ENCODE results near the gene WDR83. TPM values are rescaled to one million over a fixed set of nuclear protein-coding genes. Genes with fewer than 3 reads are reported as not detected.

The WDR83 gene
- total and polyA plus RNA-seq, 10 of the 15 experiments (the other 5 are each of a cell fraction or from before 2014, with no cell fraction given), result 0.58 to 17.7 (median 10.8) TPM

GRCh38 chr19:12664406-12665280, 2.0 kb upstream of the WDR83 start (continued):
- TF ChIP-seq CTCF (IDR thresholded peaks at IDR 0.05 in 2 of 3, conservative IDR thresholded peaks at IDR 0.05 in 1 of 3; ENCODE audit: control insufficient read depth in 2 of 3, extremely low read depth in 1 of 3, insufficient read depth in 1 of 3, low read depth in 3 of 3, low read length in 3 of 3), result no peak
- no peak for TF ChIP-seq NR2C1 (IDR thresholded peaks at IDR 0.05)

GRCh38 chr19:12665281-12665573, 1.4 kb upstream of the WDR83 start:
- intact Hi-C loops (cut with micrococcal nuclease; ENCODE audit: unreplicated experiment) (loop anchor here (2.0 kb wide), 1 partner anchor 52 kb away; no protein-coding TSS in a partner anchor), in situ Hi-C loops (cut with MboI) (no loop called here)
- peak overlapping the region; percentile 91 for H3K4me3 ChIP-seq
- H3K4me2 ChIP-seq (ENCODE audit: control insufficient read depth, insufficient read depth), result peak overlapping the region; percentile 99
- ChIA-PET RAD21 (ENCODE audit: unreplicated experiment) (interaction anchor here (1.0 to 1.8 kb wide), 3 partner anchors 53 to 741 kb away, joined by 3 to 4 read pairs (median 4); partner anchors contain the start of gene GET3), CTCF (interaction anchor here (1.0 to 3.6 kb wide), 4 partner anchors 12 to 106 kb away, joined by 3 to 13 read pairs (median 8); no protein-coding TSS in a partner anchor), SMC1A (ENCODE audit: uncharacterized antibody, unreplicated experiment) (interaction anchor here (1.1 to 2.4 kb wide), 3 partner anchors 12 to 55 kb away, joined by 3 to 10 read pairs (median 8); partner anchors contain the start of genes ZNF490 and ZNF791), POLR2A (interaction anchor here (0.5 to 2.3 kb wide), 5 partner anchors 17 to 133 kb away, joined by 3 to 15 read pairs (median 4); partner anchors contain the start of genes DHPS, TNPO2, ZNF490 and ZNF791)
- BruUV-seq (replicated peaks), result no TSS peak
- peak; percentile 61 for DNase-seq (ENCODE audit: low read depth, low spot score)
- peak; percentile 95 for FAIRE-seq
- H4K20me1 ChIP-seq (ENCODE audit: control insufficient read depth, insufficient read depth), result no peaks in the 10 kb centered on the region
- H3K27me3 ChIP-seq (replicated peaks in 1 of 2; ENCODE audit: control insufficient read depth in 2 of 2, insufficient read depth in 2 of 2, low read length in 1 of 2), result no peaks in the 10 kb centered on the region
- WGBS (ENCODE audit: insufficient coverage, insufficient replicate concordance, low lambda C conversion rate, missing lambda C conversion rate), result under 1% methylated on average over 10 of the region's 10 CpGs
- H3K36me3 ChIP-seq (ENCODE audit: control insufficient read depth in 2 of 2, insufficient read depth in 2 of 2, low read length in 1 of 2), result peaks cover 18 to 23% of the 10 kb centered on the region in 2 experiments
- H3K27ac ChIP-seq (ENCODE audit: control insufficient read depth, insufficient read depth), result peak overlapping the region; percentile 92
- H3K79me2 ChIP-seq (ENCODE audit: control insufficient read depth, insufficient read depth, low read length), result peaks cover 46% of the 10 kb centered on the region
- H3K9ac ChIP-seq (ENCODE audit: control insufficient read depth, insufficient read depth, low read length), result peak overlapping the region; percentile 81
- peak overlapping the region; percentile 56 for H2AFZ ChIP-seq (ENCODE audit: control insufficient read depth, low read depth, low read length)
- no peaks in the 10 kb centered on the region for H3K9me3 ChIP-seq (replicated peaks; ENCODE audit: control insufficient read depth, insufficient read depth, low read length)
- H3K4me1 ChIP-seq (ENCODE audit: control insufficient read depth, insufficient read depth, low read length), result peaks cover 24% of the 10 kb centered on the region
- peak; percentile 73 for ATAC-seq
- TF ChIP-seq CTCF (IDR thresholded peaks at IDR 0.05 in 2 of 3, conservative IDR thresholded peaks at IDR 0.05 in 1 of 3; ENCODE audit: control insufficient read depth in 2 of 3, extremely low read depth in 1 of 3, insufficient read depth in 1 of 3, low read depth in 3 of 3, low read length in 3 of 3) (no peak), CBX5 (IDR thresholded peaks at IDR 0.05; ENCODE audit: low read depth) (no peak), TARDBP (IDR thresholded peaks at IDR 0.05; ENCODE audit: borderline replicate concordance) (no peak), SMAD1 (IDR thresholded peaks at IDR 0.05; ENCODE audit: low read depth, partially characterized antibody) (no peak), ELK1 (IDR thresholded peaks at IDR 0.05; ENCODE audit: low read depth, low read length) (no peak), SREBF2 (IDR thresholded peaks at IDR 0.05; ENCODE audit: low read length) (no peak), CBFB (IDR thresholded peaks at IDR 0.05; ENCODE audit: low read depth) (no peak), ZNF622 (IDR thresholded peaks at IDR 0.05) (no peak), CBX3 (IDR thresholded peaks at IDR 0.05; ENCODE audit: borderline replicate concordance, low read depth) (no peak), ASH2L (IDR thresholded peaks at IDR 0.05; ENCODE audit: borderline replicate concordance, low read depth) (no peak), PBX3 (IDR thresholded peaks at IDR 0.05; ENCODE audit: insufficient replicate concordance, low read depth, low read length) (no peak), CREM (IDR thresholded peaks at IDR 0.05; ENCODE audit: low read depth) (no peak), EGR1 (IDR thresholded peaks at IDR 0.05; ENCODE audit: borderline replicate concordance in 1 of 2, low read depth in 2 of 2, low read length in 2 of 2) (no peak)
